WI38 (cell line): ENCODE measurements around the gene ZBTB18.
"Not testable (repeated sequence)": the region's sequence is repeated elsewhere in the genome, so short reads cannot be mapped to it uniquely, and the experiment has no call there.

Source experiments
- H3K4me3 ChIP-seq: 2 replicates; pipeline ENCODE4 v1.5.1; 2011; ENCODE audit warnings: low read depth, mild to moderate bottlenecking, control low read depth, low read length
- CTCF ChIP-seq: IDR thresholded peaks from 2 replicates; pipeline ENCODE4 v1.5.1; 2012; ENCODE audit warnings: low read depth, mild to moderate bottlenecking, control low read depth, low read length

ZBTB18 gene

GRCh38 chr1:244041466-244042120, 9.5 kb upstream of the ZBTB18 start:
- no peak for TF ChIP-seq CTCF
- no peak overlapping the region for H3K4me3 ChIP-seq

GRCh38 chr1:244042293-244042692, 8.8 kb upstream of the ZBTB18 start:
- H3K4me3 ChIP-seq, result no peak overlapping the region
- no peak for TF ChIP-seq CTCF

GRCh38 chr1:244044423-244044822, 6.7 kb upstream of the ZBTB18 start:
- TF ChIP-seq CTCF, result no peak

GRCh38 chr1:244046254-244046653, 4.8 kb upstream of the ZBTB18 start:
- not testable (repeated sequence) for H3K4me3 ChIP-seq

More at GRCh38 chr1:244044423-244044822, 6.7 kb upstream of the ZBTB18 start:
- no peak overlapping the region for H3K4me3 ChIP-seq

- peak overlapping the region; percentile 80 for H3K4me3 ChIP-seq
- TF ChIP-seq CTCF, result no peak
Measured at GRCh38 chr1:244046907-244047611, 4.0 kb upstream of the ZBTB18 start.

- TF ChIP-seq CTCF, result no peak
- H3K4me3 ChIP-seq, result peak overlapping the region; percentile 80
Measured at GRCh38 chr1:244047621-244048255, 3.3 kb upstream of the ZBTB18 start.

- TF ChIP-seq CTCF, result no peak
- H3K4me3 ChIP-seq, result peak overlapping the region; percentile 80
Measured at GRCh38 chr1:244048256-244049161, 2.6 kb upstream of the ZBTB18 start.
